Body of pancreas (tissue), 4 donors: ENCODE results near the gene PIF1. TPM values are rescaled to one million over a fixed set of nuclear protein-coding genes. Genes with fewer than 3 reads are reported as not detected.
A peak's percentile ranks its signal among the peaks of the same experiment; 100 is the strongest.

Source experiments
- ATAC-seq: fragments of 150-250 bp; one replicate; pipeline ENCODE4 v1.9.1; 2016
- DNase-seq, 4 donors: peaks; one replicate each; pipeline ENCODE4 v3.0.0-alpha.2; 2019
- H3K27ac ChIP-seq, 4 donors: fragments of 200-600 bp; sonication (generic); 1 replicate in 3 of 4; 2 replicates in 1 of 4; pipeline versions ENCODE4 v1.5.1 to v1.6.1; 2016 to 2019; ENCODE audit warnings: mild to moderate bottlenecking in 1 of 4, mixed read lengths in 1 of 4, moderate library complexity in 1 of 4
- H3K27me3 ChIP-seq, 2 donors: fragments of 200-600 bp; sonication (generic); one replicate each; pipeline ENCODE4 v1.6.0; 2016; ENCODE audit warnings: mild to moderate bottlenecking in 1 of 2
- H3K36me3 ChIP-seq, 2 donors: fragments of 200-600 bp; sonication (generic); replicated peaks in 1 of 2; 2 replicates each; pipeline ENCODE4 v1.5.1; 2016; ENCODE audit warnings: low read depth in 2 of 2; ENCODE audit not compliant: insufficient read depth in 1 of 2
- H3K4me1 ChIP-seq: fragments of 200-600 bp; sonication (generic); one replicate; pipeline ENCODE4 v1.6.0; 2016
- H3K4me3 ChIP-seq, 2 donors: fragments of 200-600 bp; sonication (generic); 1 replicate in 1 of 2; 2 replicates in 1 of 2; pipeline ENCODE4 v1.5.1; 2016 to 2019
- H3K9me3 ChIP-seq, 3 donors: fragments of 200-600 bp; sonication (generic); 1 replicate in 2 of 3; 2 replicates in 1 of 3; pipeline ENCODE4 v1.5.1; 2016
- POLR2A ChIP-seq, 3 donors: fragments of 450-650 bp; IDR thresholded peaks; one replicate each; pipeline ENCODE4 v1.6.1; 2016; ENCODE audit warnings: antibody characterized with exemption in 3 of 3, mild to moderate bottlenecking in 2 of 3
- WGBS, 2 donors: methylation state at CpG; one replicate each; pipeline ENCODE4 v1.1.5; 2017; 5-methylcytosine and 5-hydroxymethylcytosine counted together
- intact Hi-C: fragments of 100-400 bp; cut with DNase I; formaldehyde crosslinking; loops from one replicate; pipeline ENCODE4 v1.15.1; 2023
- total RNA-seq, 2 donors: library from RNA; depleted of rRNA; stranded (reverse); fragments of >200 nt; gene quantifications; one replicate each; pipeline ENCODE4 v1.1.0, GENCODE V29; 2016
- TF ChIP-seq, protein P1 (sequence below), 7 experiments: fragments of 450-650 bp in 4 of 7; fragments of 200-600 bp in 3 of 7; sonication (generic) in 3 of 7; IDR thresholded peaks; one replicate each; pipeline ENCODE4 v1.5.1; 2016 to 2019; ENCODE audit warnings: antibody characterized with exemption in 7 of 7

Gene PIF1
- total RNA-seq, 2 donors from 2014 or later: not detected

DNA sequence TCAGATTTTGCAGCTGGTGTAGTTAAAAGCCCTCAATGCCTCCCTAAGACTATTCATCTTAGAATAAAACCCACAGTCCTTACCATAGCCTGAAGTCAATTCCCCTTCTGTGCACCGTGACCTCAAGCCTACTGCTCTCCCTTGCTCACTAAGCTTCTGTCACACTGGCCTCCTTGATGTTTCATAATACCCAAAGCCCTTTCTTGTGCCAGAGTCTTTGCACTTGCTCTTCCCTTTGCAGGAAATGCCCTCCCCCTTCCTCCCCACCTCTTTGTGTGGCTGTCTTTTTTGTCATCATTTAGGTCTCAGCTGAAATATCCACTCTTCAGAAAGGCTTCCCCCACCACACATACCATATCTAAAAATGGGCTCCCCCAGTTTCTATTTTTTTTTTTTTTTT is 12.1 kb upstream of the PIF1 start:
- H3K4me1 ChIP-seq: peaks cover 25% of the 10 kb centered on the region
- H3K36me3 ChIP-seq: no peaks in the 10 kb centered on the region
- TF ChIP-seq POLR2A (IDR thresholded peaks at IDR 0.05): peak in 1 of 3 donors; percentile 12
- TF ChIP-seq, protein P1, sequence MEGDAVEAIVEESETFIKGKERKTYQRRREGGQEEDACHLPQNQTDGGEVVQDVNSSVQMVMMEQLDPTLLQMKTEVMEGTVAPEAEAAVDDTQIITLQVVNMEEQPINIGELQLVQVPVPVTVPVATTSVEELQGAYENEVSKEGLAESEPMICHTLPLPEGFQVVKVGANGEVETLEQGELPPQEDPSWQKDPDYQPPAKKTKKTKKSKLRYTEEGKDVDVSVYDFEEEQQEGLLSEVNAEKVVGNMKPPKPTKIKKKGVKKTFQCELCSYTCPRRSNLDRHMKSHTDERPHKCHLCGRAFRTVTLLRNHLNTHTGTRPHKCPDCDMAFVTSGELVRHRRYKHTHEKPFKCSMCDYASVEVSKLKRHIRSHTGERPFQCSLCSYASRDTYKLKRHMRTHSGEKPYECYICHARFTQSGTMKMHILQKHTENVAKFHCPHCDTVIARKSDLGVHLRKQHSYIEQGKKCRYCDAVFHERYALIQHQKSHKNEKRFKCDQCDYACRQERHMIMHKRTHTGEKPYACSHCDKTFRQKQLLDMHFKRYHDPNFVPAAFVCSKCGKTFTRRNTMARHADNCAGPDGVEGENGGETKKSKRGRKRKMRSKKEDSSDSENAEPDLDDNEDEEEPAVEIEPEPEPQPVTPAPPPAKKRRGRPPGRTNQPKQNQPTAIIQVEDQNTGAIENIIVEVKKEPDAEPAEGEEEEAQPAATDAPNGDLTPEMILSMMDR (IDR thresholded peaks at IDR 0.05): no peak
- WGBS, 2 donors: 64 to 65% methylated on average over 1 of the region's 1 CpG
- no peaks in the 10 kb centered on the region for H3K27me3 ChIP-seq
- DNase-seq (peak in 1 of 4 donors; percentile 59), ATAC-seq (no peak)
- peak overlapping the region in 1 of 4 donors; percentile 16 for H3K27ac ChIP-seq
- intact Hi-C loops: no loop called here
- no peaks in the 10 kb centered on the region for H3K9me3 ChIP-seq
- H3K4me3 ChIP-seq: no peak overlapping the region

DNA sequence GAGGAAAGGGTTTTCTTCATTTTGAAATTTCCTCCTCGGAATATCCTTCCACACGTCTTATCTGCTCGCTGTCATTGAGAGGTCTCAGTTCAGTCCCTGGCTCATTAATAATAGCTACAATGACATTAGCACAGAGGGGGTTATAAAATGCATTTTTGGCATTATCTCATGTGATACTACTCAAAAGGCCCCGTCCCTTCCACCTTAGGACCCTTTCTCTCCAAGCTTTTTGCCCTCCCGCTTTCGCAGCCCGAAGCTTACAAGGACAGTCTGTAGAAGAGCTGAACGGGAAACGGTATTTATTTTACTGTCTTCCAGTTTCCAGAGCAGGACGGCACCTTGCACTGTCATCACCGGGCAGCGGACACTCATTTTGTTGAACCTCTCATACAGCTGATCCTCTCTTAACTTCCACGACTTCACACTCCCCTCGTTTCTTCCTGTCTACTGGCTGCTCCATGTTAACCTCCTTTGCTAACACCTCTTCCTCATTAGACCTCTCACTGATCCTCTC is 10.6 kb upstream of the PIF1 start:
- no peak for DNase-seq
- 21 to 36% methylated on average over 14 of the region's 14 CpGs for WGBS, 2 donors
- no peak overlapping the region for H3K4me3 ChIP-seq
- no peaks in the 10 kb centered on the region for H3K36me3 ChIP-seq
- H3K4me1 ChIP-seq: peaks cover 18% of the 10 kb centered on the region
- ATAC-seq: peak; percentile 1
- peak overlapping the region in 3 of 4 donors; percentile 11 to 68 (median 30) for H3K27ac ChIP-seq
- intact Hi-C loops: no loop called here
- TF ChIP-seq, protein P1 (IDR thresholded peaks at IDR 0.05): no peak
- TF ChIP-seq POLR2A (IDR thresholded peaks at IDR 0.05): no peak
- H3K9me3 ChIP-seq: no peaks in the 10 kb centered on the region
- no peaks in the 10 kb centered on the region for H3K27me3 ChIP-seq

GRCh38 chr15:64833690-64834089 is 8.2 kb upstream of the PIF1 start:
- TF ChIP-seq, protein P1 (IDR thresholded peaks at IDR 0.05): no peak
- no peak for TF ChIP-seq POLR2A (IDR thresholded peaks at IDR 0.05)
- H3K36me3 ChIP-seq: no peaks in the 10 kb centered on the region
- no peak overlapping the region for H3K4me3 ChIP-seq
- 94 to 96% methylated on average over 4 of the region's 4 CpGs for WGBS, 2 donors
- H3K27ac ChIP-seq: no peak overlapping the region
- DNase-seq (no peak), ATAC-seq (no peak)
- intact Hi-C loops: no loop called here
- H3K4me1 ChIP-seq: peaks cover 11% of the 10 kb centered on the region
- no peaks in the 10 kb centered on the region for H3K27me3 ChIP-seq
- no peaks in the 10 kb centered on the region for H3K9me3 ChIP-seq

GRCh38 chr15:64828985-64829384 is 3.5 kb upstream of the PIF1 start:
- peaks cover 27% of the 10 kb centered on the region for H3K4me1 ChIP-seq

More at GRCh38 chr15:64828985-64829384, 3.5 kb upstream of the PIF1 start:
- no peak overlapping the region for H3K4me3 ChIP-seq
- DNase-seq: no peak
- H3K27me3 ChIP-seq: peaks cover 0 to 5% of the 10 kb centered on the region in 2 donors
- 90 to 93% methylated on average over 5 of the region's 5 CpGs for WGBS, 2 donors
- intact Hi-C loops: no loop called here
- ATAC-seq: no peak
- no peak overlapping the region for H3K27ac ChIP-seq
- no peaks in the 10 kb centered on the region for H3K36me3 ChIP-seq
- TF ChIP-seq, protein P1 (IDR thresholded peaks at IDR 0.05): no peak
- TF ChIP-seq POLR2A (IDR thresholded peaks at IDR 0.05): no peak
- H3K9me3 ChIP-seq: no peaks in the 10 kb centered on the region
